Activated CD4-positive, CD25-positive, alpha-beta regulatory T cell treated with anti-CD3 and anti-CD28 coated beads, Interleukin-2, amount 50 U/mL, for 72 hours (primary cell): ENCODE results near the gene APH1A.
"Not testable (repeated sequence)": the region's sequence is repeated elsewhere in the genome, so short reads cannot be mapped to it uniquely, and the experiment has no call there.

Experiments used
- DNase-seq: peaks from one replicate; pipeline ENCODE4 v3.0.0; 2021

The APH1A gene

DNA sequence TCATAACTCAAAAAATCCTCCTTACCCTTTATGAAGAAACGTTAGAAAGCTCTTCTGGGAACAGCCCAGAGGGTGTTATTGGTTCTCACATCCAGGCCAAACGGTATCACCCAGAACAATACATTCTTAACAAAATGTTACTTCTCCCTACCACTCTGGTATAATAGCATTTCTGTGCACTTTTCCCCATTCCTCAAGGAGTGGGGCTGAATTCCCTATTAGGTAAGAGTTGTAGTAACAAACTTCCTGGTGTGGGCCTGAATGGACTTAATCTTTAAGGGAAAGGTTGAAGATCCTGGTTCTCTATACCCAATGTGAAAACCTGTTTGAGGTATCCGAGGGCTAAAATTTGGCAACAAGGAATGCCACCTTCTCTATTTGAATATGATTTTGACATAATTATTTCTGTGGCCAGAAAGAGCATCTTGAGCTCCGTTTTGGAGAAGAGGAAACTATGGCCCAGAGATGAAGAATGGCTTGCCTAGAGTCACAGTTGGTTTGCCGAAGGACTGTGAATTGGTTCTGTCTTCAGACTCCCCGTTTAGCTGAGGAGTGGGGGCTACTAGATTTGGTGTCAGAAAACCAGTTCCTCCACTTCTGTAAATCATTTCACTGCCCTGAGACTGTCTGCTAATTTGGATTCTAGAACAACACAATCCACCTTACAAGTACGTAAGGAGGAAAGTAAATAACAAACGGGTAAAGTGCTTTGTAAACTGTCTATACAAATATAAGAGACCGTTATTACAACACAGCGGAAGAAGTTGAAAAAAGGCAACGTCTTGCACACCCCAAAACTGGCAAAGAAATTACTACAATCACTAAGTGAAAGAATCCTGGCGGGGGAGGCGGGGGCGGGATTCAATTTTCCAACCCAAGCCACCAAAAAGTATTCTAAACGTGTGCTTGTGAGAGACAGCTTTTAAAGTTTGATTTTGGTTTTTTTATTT lies 35.2 kb downstream of the APH1A start:
- DNase-seq = no peak

GRCh38 chr1:150232921-150233320 lies 35.9 kb downstream of the APH1A start:
- DNase-seq = not testable (repeated sequence)

GRCh38 chr1:150228246-150228645 lies 40.6 kb downstream of the APH1A start:
- DNase-seq = not testable (repeated sequence)

GRCh38 chr1:150227228-150227627 lies 41.6 kb downstream of the APH1A start:
- DNase-seq = no peak

DNA sequence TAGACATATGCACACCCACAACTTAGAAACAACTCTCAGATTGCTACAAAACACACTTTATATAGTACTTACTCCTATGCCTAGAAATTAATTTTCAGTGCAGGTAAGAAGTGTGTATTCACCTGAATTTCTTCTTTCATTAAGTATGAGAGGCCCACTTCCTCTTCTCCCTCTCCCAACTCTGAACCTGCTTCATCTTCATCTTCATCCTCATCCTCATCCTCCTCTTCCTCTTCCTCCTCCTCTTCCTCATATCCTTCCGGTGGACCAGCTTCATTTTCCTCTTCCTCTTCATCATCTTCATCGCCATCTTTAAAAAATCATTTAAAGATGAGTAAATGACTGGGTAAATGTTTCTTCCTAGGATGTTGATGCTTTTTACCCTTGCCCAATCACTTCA lies 42.3 kb downstream of the APH1A start:
- no peak for DNase-seq

- no peak for DNase-seq
Measured at GRCh38 chr1:150225546-150225945, 43.3 kb downstream of the APH1A start.

DNA sequence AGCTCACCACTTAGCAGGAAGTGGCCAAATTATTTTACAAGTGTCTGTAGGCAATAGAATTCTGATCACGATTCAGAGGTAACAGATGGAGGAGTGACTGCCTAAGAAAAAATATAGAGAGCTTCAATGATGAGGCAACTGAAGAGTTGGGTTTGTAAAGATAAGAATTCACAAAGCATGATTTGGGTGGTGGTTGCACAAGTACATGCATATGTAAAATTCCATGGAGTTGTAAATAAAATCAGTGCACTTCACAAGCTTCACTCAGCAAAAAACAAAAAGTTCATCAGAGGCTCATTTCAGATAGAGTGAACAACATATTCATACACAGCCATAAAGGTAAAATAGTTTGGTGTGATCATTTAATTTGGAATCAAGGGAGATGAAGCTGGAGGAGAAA lies 43.8 kb downstream of the APH1A start:
- DNase-seq = no peak

- DNase-seq = no peak
Measured at GRCh38 chr1:150221552-150221951, 47.3 kb downstream of the APH1A start.

- not testable (repeated sequence) for DNase-seq
Measured at GRCh38 chr1:150215855-150216254, 53.0 kb downstream of the APH1A start.
